Peyer's patch (tissue), 4 donors: ENCODE results near the gene GNB1L.

Source experiments
- CTCF ChIP-seq, 6 experiments: fragments of 450-650 bp in 4 of 6; fragments of 200-600 bp in 2 of 6; sonication (generic) in 1 of 6; IDR thresholded peaks; one replicate each; pipeline ENCODE4 v1.5.1; 2017 to 2019; ENCODE audit warnings: antibody characterized with exemption in 6 of 6, mild to moderate bottlenecking in 3 of 6, moderate library complexity in 1 of 6
- POLR2A ChIP-seq, 2 donors: fragments of 450-650 bp; IDR thresholded peaks; one replicate each; pipeline ENCODE4 v1.5.1; 2017; ENCODE audit warnings: antibody characterized with exemption in 2 of 2, mild to moderate bottlenecking in 2 of 2, moderate library complexity in 2 of 2

GRCh38 chr22:19878461-19879245, 24.0 kb upstream of the GNB1L start:
- TF ChIP-seq POLR2A (IDR thresholded peaks at IDR 0.05): no peak
- no peak for TF ChIP-seq CTCF (IDR thresholded peaks at IDR 0.05)
